ENCODE results near the gene TUBB4B.

The TUBB4B gene

DNA sequence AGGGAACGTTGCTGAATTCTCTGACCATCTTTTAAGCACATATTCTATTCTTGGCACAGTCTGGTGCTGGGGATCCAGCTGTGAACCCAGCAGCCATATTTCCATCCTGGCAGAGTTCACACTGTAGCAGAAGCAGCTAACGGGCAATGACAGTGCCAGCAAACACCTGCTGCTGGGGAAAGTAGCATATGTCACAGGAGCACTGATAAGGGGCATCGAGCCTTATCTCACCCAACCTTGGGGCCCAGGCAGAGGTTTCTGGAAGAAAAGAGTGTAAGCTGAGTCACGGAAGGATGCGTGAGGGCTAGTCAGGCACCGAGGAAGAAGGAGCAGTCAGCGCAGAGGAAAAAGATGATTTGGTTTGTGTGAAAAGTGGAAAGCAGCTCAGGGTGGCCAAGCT is 34.5 kb upstream of the TUBB4B start:
- DNase-seq (ENCODE audit: extremely low spot score): no peak
- POLR2A ChIA-PET: no interaction called here
- CTCF ChIA-PET: interaction anchor here (0.8 to 2.6 kb wide), 6 partner anchors 10 to 49 kb away, joined by 3 to 7 read pairs (median 5); partner anchors contain the start of genes ANAPC2, RNF224 and SSNA1
- TF ChIP-seq, protein P1, sequence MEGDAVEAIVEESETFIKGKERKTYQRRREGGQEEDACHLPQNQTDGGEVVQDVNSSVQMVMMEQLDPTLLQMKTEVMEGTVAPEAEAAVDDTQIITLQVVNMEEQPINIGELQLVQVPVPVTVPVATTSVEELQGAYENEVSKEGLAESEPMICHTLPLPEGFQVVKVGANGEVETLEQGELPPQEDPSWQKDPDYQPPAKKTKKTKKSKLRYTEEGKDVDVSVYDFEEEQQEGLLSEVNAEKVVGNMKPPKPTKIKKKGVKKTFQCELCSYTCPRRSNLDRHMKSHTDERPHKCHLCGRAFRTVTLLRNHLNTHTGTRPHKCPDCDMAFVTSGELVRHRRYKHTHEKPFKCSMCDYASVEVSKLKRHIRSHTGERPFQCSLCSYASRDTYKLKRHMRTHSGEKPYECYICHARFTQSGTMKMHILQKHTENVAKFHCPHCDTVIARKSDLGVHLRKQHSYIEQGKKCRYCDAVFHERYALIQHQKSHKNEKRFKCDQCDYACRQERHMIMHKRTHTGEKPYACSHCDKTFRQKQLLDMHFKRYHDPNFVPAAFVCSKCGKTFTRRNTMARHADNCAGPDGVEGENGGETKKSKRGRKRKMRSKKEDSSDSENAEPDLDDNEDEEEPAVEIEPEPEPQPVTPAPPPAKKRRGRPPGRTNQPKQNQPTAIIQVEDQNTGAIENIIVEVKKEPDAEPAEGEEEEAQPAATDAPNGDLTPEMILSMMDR (IDR thresholded peaks at IDR 0.05; ENCODE audit: control extremely low read depth, extremely low read depth, low read depth, missing control alignments): no peak

DNA sequence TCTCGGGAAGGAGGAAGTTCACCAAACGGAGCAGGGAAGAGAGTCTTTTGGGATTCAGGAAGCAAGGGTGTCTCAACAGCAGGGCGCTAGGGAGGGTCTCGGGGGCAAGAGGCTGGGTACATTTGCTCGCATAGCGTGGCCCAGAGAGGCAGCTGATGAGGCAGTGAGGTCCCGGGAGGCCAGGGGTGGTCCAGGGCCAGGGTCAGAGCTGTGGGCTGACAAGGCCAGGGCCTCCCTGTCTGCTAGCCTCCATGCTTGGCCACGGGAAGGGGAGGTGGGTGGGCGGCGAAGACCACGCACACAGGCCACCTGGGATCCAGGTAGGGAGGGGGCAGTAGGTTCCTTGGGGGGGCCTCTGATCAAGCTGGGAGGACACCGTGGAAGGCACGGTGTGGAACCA is 29.6 kb upstream of the TUBB4B start:
- ChIA-PET POLR2A (no interaction called here), CTCF (interaction anchor here (1.5 to 2.6 kb wide), 2 partner anchors 9 to 12 kb away, joined by 3 to 9 read pairs; partner anchors contain the start of gene RNF208)
- TF ChIP-seq, protein P1 (IDR thresholded peaks at IDR 0.05; ENCODE audit: control extremely low read depth, extremely low read depth, low read depth, missing control alignments): no peak
- no peak for DNase-seq (ENCODE audit: extremely low spot score)

DNA sequence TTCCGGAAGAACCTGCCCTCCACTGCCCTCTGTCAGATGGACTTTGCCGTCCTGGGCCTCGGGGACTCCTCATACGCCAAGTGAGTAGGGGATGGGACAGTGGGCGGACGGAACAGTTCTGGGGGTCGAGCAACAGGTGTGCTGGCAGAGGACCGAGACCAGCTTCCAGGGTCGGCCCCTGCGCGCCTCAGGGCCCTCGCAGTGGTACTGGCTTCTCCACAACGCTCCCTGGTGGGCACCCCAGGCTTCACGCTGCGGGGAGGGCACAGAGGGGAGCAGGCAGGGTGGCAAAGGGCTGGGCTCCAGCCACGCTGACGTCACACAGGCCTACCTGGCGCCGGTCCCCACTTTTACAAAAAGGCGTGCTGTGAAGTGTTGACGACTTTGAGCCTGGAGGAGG is 28.6 kb upstream of the TUBB4B start:
- no peak for DNase-seq (ENCODE audit: extremely low spot score)
- TF ChIP-seq, protein P1 (IDR thresholded peaks at IDR 0.05; ENCODE audit: control extremely low read depth, extremely low read depth, low read depth, missing control alignments): no peak
- CTCF ChIA-PET: interaction anchor here (1.2 kb wide), 1 partner anchor 9 kb away, joined by 4 read pairs; no protein-coding TSS in a partner anchor
- POLR2A ChIA-PET: no interaction called here

DNA sequence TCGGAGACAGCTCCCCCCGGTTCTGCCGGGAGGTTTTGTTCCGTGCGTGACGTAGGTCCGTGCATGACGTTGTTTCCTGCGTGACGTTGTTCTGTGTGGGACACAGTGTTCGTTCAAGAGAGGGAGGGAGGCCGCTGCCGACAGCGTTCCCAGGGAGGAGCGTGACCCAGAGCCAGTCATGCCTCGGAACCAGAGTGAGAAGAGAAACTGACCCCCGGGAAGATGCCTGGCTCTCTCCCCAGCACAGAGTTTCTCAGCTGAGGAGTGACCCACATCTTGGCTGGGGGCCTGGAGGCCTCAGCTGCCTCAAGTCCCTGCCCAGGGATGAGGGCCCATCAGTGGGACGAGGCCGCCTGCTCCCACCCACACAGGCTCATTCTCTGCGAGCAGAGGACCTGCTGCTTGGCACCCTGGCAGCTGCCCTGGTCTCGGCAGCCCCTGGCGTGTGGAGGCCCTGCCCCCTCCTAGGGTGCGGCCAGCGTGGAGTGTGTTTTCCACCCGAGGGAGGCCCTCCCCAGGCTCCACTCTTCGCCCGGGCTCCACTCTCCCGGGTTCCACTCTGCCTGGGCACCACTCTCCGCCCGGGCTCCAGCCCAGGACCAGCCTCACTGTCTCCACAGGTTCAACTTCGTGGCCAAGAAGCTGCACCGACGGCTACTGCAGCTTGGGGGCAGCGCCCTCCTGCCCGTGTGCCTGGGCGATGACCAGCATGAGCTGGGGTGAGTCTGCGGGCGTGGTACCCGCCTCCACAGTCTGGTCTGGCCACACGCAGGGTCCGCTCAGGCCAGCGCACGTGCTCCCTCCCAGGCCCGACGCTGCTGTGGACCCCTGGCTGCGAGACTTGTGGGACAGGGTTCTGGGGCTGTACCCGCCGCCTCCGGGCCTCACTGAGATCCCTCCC is 27.7 kb upstream of the TUBB4B start:
- ChIA-PET CTCF (interaction anchor here (1.1 to 4.2 kb wide), 3 partner anchors 9 to 25 kb away, joined by 3 to 11 read pairs (median 4); partner anchors contain the start of genes ANAPC2 and SSNA1), POLR2A (no interaction called here)
- DNase-seq (ENCODE audit: extremely low spot score): no peak
- TF ChIP-seq, protein P1 (IDR thresholded peaks at IDR 0.05; ENCODE audit: control extremely low read depth, extremely low read depth, low read depth, missing control alignments): peak; percentile 17

DNA sequence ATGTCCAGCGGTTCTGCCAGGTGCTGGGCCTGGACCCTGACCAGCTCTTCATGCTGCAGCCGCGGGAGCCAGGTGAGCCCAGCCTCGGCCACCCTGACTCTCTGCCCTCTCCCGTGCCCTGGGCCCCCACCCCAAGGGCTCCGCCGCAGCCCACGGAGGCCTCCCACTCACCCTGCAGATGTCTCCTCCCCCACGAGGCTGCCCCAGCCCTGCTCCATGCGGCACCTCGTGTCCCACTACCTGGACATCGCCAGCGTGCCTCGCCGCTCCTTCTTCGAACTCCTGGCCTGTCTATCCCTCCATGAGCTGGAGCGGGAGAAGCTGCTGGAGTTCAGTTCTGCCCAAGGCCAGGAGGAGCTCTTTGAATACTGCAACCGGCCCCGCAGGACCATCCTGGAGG is 26.5 kb upstream of the TUBB4B start:
- ChIA-PET CTCF (interaction anchor here (1.1 to 4.2 kb wide), 3 partner anchors 11 to 26 kb away, joined by 3 to 13 read pairs (median 11); partner anchors contain the start of genes ANAPC2, RNF224 and SSNA1), POLR2A (no interaction called here)
- TF ChIP-seq, protein P1 (IDR thresholded peaks at IDR 0.05; ENCODE audit: control extremely low read depth, extremely low read depth, low read depth, missing control alignments): no peak
- no peak for DNase-seq (ENCODE audit: extremely low spot score)

DNA sequence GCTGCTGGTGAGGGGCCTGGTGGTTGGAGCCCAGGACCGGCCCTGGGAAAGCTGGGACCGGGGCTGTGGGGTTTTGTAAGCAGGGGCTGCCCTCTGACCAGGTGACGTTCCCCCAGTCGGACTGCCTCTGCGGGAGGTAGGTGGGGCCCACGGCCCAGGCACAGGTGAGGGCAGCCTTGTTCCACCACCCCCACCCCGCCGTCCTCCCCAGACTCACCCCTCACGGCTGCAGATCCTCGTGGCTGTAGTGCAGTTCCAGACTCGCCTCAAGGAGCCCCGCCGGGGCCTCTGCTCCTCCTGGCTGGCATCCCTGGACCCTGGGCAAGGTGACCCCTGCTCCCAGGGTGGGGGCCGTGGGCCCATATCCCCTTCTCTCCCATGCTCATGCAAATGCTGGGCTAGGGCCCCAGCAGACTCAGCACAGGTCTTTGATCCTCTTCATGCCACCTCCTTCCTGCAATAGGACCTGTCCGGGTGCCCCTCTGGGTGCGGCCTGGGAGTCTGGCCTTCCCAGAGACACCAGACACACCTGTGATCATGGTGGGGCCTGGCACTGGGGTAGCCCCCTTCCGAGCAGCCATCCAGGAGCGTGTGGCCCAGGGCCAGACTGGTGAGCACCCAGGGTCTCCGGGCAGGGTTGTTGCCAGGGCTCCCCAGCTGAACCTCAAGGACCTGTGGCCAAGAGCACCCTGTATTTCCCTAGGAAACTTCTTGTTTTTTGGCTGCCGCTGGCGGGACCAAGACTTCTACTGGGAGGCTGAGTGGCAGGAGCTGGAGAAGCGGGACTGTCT is 25.7 kb upstream of the TUBB4B start:
- CTCF ChIA-PET: interaction anchor here (1.2 to 4.2 kb wide), 3 partner anchors 8 to 26 kb away, joined by 6 to 13 read pairs (median 11); partner anchors contain the start of genes ANAPC2, RNF224 and SSNA1
- TF ChIP-seq, protein P1 (IDR thresholded peaks at IDR 0.05; ENCODE audit: control extremely low read depth, extremely low read depth, low read depth, missing control alignments): no peak
- POLR2A ChIA-PET: no interaction called here
- no peak for DNase-seq (ENCODE audit: extremely low spot score)
